ENCODE results near the gene KDM4C.

- TF ChIP-seq YY1 (IDR thresholded peaks at IDR 0.05; ENCODE audit: low read depth) (no peak), FOXM1 (IDR thresholded peaks at IDR 0.05; ENCODE audit: borderline replicate concordance, low read depth) (no peak), CEBPB (IDR thresholded peaks at IDR 0.05) (no peak), CREB1 (IDR thresholded peaks at IDR 0.05; ENCODE audit: low read depth) (no peak), TAF1 (IDR thresholded peaks at IDR 0.05; ENCODE audit: low read depth) (no peak), NFIC (IDR thresholded peaks at IDR 0.05) (no peak), RAD21 (IDR thresholded peaks at IDR 0.05; ENCODE audit: low read depth) (no peak), EP300 (IDR thresholded peaks at IDR 0.05; ENCODE audit: borderline replicate concordance) (no peak), MAX (IDR thresholded peaks at IDR 0.05) (no peak)
Measured at GRCh38 chr9:7027996-7028395, 270.2 kb downstream of the KDM4C start.
